GM12878 (cell line): ENCODE results near the gene MRPS35. TPM values are rescaled to one million over a fixed set of nuclear protein-coding genes. Genes with fewer than 3 reads are reported as not detected.

Experiments used
- ATAC-seq: fragments of 200-7000 bp; cut with Tn5 transposase; 3 replicates; pipeline ENCODE4 v1.9.1; 2020; ENCODE audit warnings: mild to moderate bottlenecking, moderate library complexity
- BruUV-seq: library from RNA; stranded (reverse); fragments of 400-500 nt; replicated peaks from 2 replicates; lab custom pipeline; 2021; lab: Mats Ljungman, UMichigan
- CTCF ChIA-PET: fragments of 300-600 bp; sonication (Branson Sonifier 250); formaldehyde crosslinking; extraction: SDS; loops from one replicate; lab custom pipeline; 2021; ENCODE audit warnings: inconsistent platforms; lab: Yijun Ruan, JAX
- POLR2A ChIA-PET: fragments of 350-600 bp; formaldehyde crosslinking; extraction: SDS; loops from one replicate; lab custom pipeline; 2021; ENCODE audit warnings: inconsistent platforms; lab: Charles Lee
- RAD21 ChIA-PET: fragments of 300-600 bp; sonication (Branson Sonifier 250); formaldehyde crosslinking; loops from one replicate; lab custom pipeline; 2023; ENCODE audit warnings: antibody characterized with exemption; ENCODE audit not compliant: unreplicated experiment; lab: Charles Lee
- SMC1A ChIA-PET: fragments of 300-600 bp; sonication (Branson Sonifier 250); formaldehyde crosslinking; loops from one replicate; lab custom pipeline; 2023; ENCODE audit not compliant: unreplicated experiment, uncharacterized antibody; lab: Charles Lee
- DNase-seq: peaks from one replicate; pipeline ENCODE4 v3.0.0-alpha.2; 2011; ENCODE audit warnings: low read depth, low spot score
- FAIRE-seq: peaks from 3 replicates; lab custom pipeline; 2011; peaks lifted over from hg19 to GRCh38; lab: Jason Lieb, UNC
- H2AFZ ChIP-seq: 2 replicates; pipeline ENCODE4 v1.6.0; 2011; ENCODE audit warnings: low read depth, low read length, control low read depth; ENCODE audit not compliant: control insufficient read depth
- H3K27ac ChIP-seq: 2 replicates; pipeline ENCODE4 v1.5.1; 2011; ENCODE audit warnings: control low read depth; ENCODE audit not compliant: control insufficient read depth, insufficient read depth
- H3K27me3 ChIP-seq, 2 experiments: replicated peaks in 1 of 2; 2 replicates each; pipeline versions ENCODE4 v1.6.0 to v1.6.1; 2011; ENCODE audit warnings: low read length in 1 of 2; ENCODE audit not compliant: control insufficient read depth in 2 of 2, insufficient read depth in 2 of 2
- H3K36me3 ChIP-seq, 2 experiments: 2 replicates each; pipeline ENCODE4 v1.5.1; 2011; ENCODE audit warnings: low read length in 1 of 2; ENCODE audit not compliant: control insufficient read depth in 2 of 2, insufficient read depth in 2 of 2
- H3K4me1 ChIP-seq: 2 replicates; pipeline ENCODE4 v1.6.1; 2011; ENCODE audit warnings: mild to moderate bottlenecking, low read length, moderate library complexity, mixed read lengths; ENCODE audit not compliant: control insufficient read depth, insufficient read depth
- H3K4me2 ChIP-seq: 2 replicates; pipeline ENCODE4 v1.6.0; 2011; ENCODE audit warnings: control low read depth; ENCODE audit not compliant: control insufficient read depth, insufficient read depth
- H3K4me3 ChIP-seq: fragments of 200-600 bp; sonication (generic); 2 replicates; pipeline ENCODE4 v1.5.1; 2016
- H3K79me2 ChIP-seq: 2 replicates; pipeline ENCODE4 v1.6.0; 2011; ENCODE audit warnings: low read length; ENCODE audit not compliant: control insufficient read depth, insufficient read depth
- H3K9ac ChIP-seq: 2 replicates; pipeline ENCODE4 v1.8.0; 2011; ENCODE audit warnings: low read length, control low read depth, mixed read lengths; ENCODE audit not compliant: control insufficient read depth, insufficient read depth
- H3K9me3 ChIP-seq: replicated peaks from 3 replicates; pipeline ENCODE4 v1.5.1; 2011; ENCODE audit warnings: mild to moderate bottlenecking, low read length; ENCODE audit not compliant: control insufficient read depth, insufficient read depth
- H4K20me1 ChIP-seq: 2 replicates; pipeline ENCODE4 v1.6.0; 2011; ENCODE audit not compliant: control insufficient read depth, insufficient read depth
- CBFB ChIP-seq: IDR thresholded peaks from 2 replicates; pipeline ENCODE4 v1.6.1; 2016; ENCODE audit warnings: antibody characterized with exemption, low read depth
- CHD1 ChIP-seq: IDR thresholded peaks from 2 replicates; pipeline ENCODE4 v1.6.1; 2012; ENCODE audit warnings: low read depth, low read length, improper control_type of control experiment
- EED ChIP-seq: sonication (generic); IDR thresholded peaks from 2 replicates; pipeline ENCODE4 v1.6.1; 2016; ENCODE audit warnings: antibody characterized with exemption, low read depth
- FOXK2 ChIP-seq: fragments of 450-650 bp; IDR thresholded peaks from 2 replicates; pipeline ENCODE4 v1.6.1; 2017; ENCODE audit warnings: mild to moderate bottlenecking, moderate library complexity
- LARP7 ChIP-seq: fragments of 450-650 bp; IDR thresholded peaks from 2 replicates; pipeline ENCODE4 v1.6.1; 2017; ENCODE audit warnings: mild to moderate bottlenecking
- REST ChIP-seq: IDR thresholded peaks from 2 replicates; pipeline ENCODE4 v1.6.1; 2012; ENCODE audit warnings: mild to moderate bottlenecking, low read depth, low read length
- STAT3 ChIP-seq: IDR thresholded peaks from 2 replicates; pipeline ENCODE4 v1.6.1; 2011; ENCODE audit warnings: low read depth, low read length, improper control_type of control experiment
- TCF12 ChIP-seq: IDR thresholded peaks from 2 replicates; pipeline ENCODE4 v1.6.1; 2011; ENCODE audit warnings: low read depth, mild to moderate bottlenecking, low read length
- USF2 ChIP-seq: IDR thresholded peaks from 2 replicates; pipeline ENCODE4 v1.6.1; 2011; ENCODE audit warnings: low read depth, low read length, improper control_type of control experiment, borderline replicate concordance
- YY1 ChIP-seq: IDR thresholded peaks from 2 replicates; pipeline ENCODE4 v1.6.1; 2011; ENCODE audit warnings: low read depth, mild to moderate bottlenecking, low read length
- ZNF592 ChIP-seq: fragments of 450-650 bp; IDR thresholded peaks from 2 replicates; pipeline ENCODE4 v1.6.1; 2017; ENCODE audit warnings: mild to moderate bottlenecking, moderate library complexity
- WGBS: methylation state at CpG from one replicate; pipeline ENCODE4 v1.1.6; 2016; ENCODE audit warnings: low lambda C conversion rate; ENCODE audit not compliant: insufficient replicate concordance, insufficient coverage; ENCODE audit errors: missing lambda C conversion rate; 5-methylcytosine and 5-hydroxymethylcytosine counted together
- in situ Hi-C: fragments of 300-500 bp; cut with MboI; formaldehyde crosslinking; loops from 9 replicates; pipeline ENCODE4 v1.14.3; 2018; ENCODE audit warnings: mixed read lengths
- intact Hi-C: fragments of 100-400 bp; cut with micrococcal nuclease; formaldehyde crosslinking; loops from one replicate; pipeline ENCODE4 v1.14.2; 2022; ENCODE audit not compliant: unreplicated experiment
- polyA plus RNA-seq, 11 experiments: library from polyadenylated mRNA; depleted of rRNA in 4 of 11; unstranded in 6 of 11; stranded (reverse) in 5 of 11; fragments of >200 nt; fragmentation: Nextera tagmentation in 4 of 11; fragmentation: Illumina TruSeq in 1 of 11; extraction: Ambion mirVana in 4 of 11; extraction: Trizol in 1 of 11; gene quantifications; 1 replicate in 1 of 11; 2 replicates in 10 of 11; pipeline versions ENCODE4 v1.2.1 to v1.2.3, GENCODE V29; 2011 to 2016; ENCODE audit warnings: inconsistent platforms in 2 of 11, missing spikeins in 2 of 11, low read depth in 1 of 11
- total RNA-seq, 4 experiments: library from RNA; depleted of rRNA in 3 of 4; stranded (reverse); fragments of >200 nt in 3 of 4; fragmentation: Illumina TruSeq in 1 of 4; extraction: Trizol in 1 of 4; gene quantifications; 2 replicates each; pipeline versions ENCODE4 v1.2.1 to v1.2.3, GENCODE V29; 2013 to 2021

Gene MRPS35
- total and polyA plus RNA-seq, 10 of the 15 experiments (the other 5 are each of a cell fraction or from before 2014, with no cell fraction given) = 45.7 to 111 (median 67.1) TPM

- Histone ChIP-seq H3K4me2 (no peak overlapping the region), H3K27me3 (no peaks in the 10 kb centered on the region), H3K79me2 (no peaks in the 10 kb centered on the region), H3K4me3 (no peak overlapping the region), H3K9me3 (no peaks in the 10 kb centered on the region), H3K4me1 (no peaks in the 10 kb centered on the region), H2AFZ (no peak overlapping the region), H3K36me3 (0 out of 4 replicates have a peak, but pooled peaks cover 0 to 4% of the 10 kb centered on the region in 2 experiments), H3K9ac (no peak overlapping the region), H3K27ac (no peak overlapping the region), H4K20me1 (no peaks in the 10 kb centered on the region)
- FAIRE-seq (no peak), DNase-seq (no peak), ATAC-seq (no peak)
- in situ Hi-C loops (no loop called here), intact Hi-C loops (no loop called here)
- CTCF ChIA-PET = no interaction called here
- POLR2A ChIA-PET = interaction anchor here (0.5 kb wide), 1 partner anchor 89 kb away, joined by 5 read pairs; no protein-coding TSS in a partner anchor
- RAD21 ChIA-PET = interaction anchor here (0.7 kb wide), 1 partner anchor 1141 kb away, joined by 3 read pairs; no protein-coding TSS in a partner anchor
- SMC1A ChIA-PET = interaction anchor here (0.6 kb wide), 1 partner anchor 52 kb away, joined by 4 read pairs; no protein-coding TSS in a partner anchor
- BruUV-seq = no TSS peak
- WGBS = 95% methylated on average over 2 of the region's 2 CpGs
- TF ChIP-seq ZNF592 = no peak
- TF ChIP-seq TCF12 = no peak
- TF ChIP-seq YY1 = no peak
- TF ChIP-seq CHD1 = no peak
- TF ChIP-seq STAT3 = no peak
- TF ChIP-seq REST = no peak
- no peak for TF ChIP-seq USF2
- no peak for TF ChIP-seq EED
- TF ChIP-seq FOXK2 = no peak
- TF ChIP-seq CBFB = no peak
- TF ChIP-seq LARP7 = no peak
Measured at GRCh38 chr12:27682534-27682933, 28.1 kb upstream of the MRPS35 start.
